GM12875 (cell line): ENCODE results near the gene AFAP1.

Experiments used
- H3K4me3 ChIP-seq: one replicate; pipeline ENCODE4 v1.5.1; 2011; ENCODE audit warnings: low read depth, low read length, control low read depth
- TF ChIP-seq, protein P1 (sequence below): IDR thresholded peaks from 2 replicates; pipeline ENCODE4 v1.5.1; 2011; ENCODE audit warnings: low read depth, mild to moderate bottlenecking, control low read depth, inconsistent platforms, low read length, moderate library complexity, borderline replicate concordance; ENCODE audit not compliant: insufficient read depth

Gene AFAP1

DNA sequence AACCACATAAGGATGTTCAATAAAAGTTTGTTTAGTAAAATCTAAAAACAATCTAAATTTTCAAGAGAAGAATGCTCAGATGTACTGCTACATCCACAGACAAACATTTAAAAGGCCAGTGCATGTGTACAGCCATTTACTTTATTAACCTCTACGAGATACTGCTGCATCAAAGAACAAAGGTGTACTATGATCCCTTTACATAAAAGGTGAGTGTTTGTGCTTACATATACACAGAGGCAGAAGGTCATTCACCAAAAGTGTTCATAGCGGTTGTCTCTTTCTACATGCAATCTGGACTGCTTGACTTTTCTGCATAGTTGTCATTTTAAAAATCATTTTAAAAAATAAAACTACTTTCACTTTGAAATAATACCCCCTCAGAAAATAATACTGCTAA lies 81.7 kb downstream of the AFAP1 start:
- TF ChIP-seq, protein P1, sequence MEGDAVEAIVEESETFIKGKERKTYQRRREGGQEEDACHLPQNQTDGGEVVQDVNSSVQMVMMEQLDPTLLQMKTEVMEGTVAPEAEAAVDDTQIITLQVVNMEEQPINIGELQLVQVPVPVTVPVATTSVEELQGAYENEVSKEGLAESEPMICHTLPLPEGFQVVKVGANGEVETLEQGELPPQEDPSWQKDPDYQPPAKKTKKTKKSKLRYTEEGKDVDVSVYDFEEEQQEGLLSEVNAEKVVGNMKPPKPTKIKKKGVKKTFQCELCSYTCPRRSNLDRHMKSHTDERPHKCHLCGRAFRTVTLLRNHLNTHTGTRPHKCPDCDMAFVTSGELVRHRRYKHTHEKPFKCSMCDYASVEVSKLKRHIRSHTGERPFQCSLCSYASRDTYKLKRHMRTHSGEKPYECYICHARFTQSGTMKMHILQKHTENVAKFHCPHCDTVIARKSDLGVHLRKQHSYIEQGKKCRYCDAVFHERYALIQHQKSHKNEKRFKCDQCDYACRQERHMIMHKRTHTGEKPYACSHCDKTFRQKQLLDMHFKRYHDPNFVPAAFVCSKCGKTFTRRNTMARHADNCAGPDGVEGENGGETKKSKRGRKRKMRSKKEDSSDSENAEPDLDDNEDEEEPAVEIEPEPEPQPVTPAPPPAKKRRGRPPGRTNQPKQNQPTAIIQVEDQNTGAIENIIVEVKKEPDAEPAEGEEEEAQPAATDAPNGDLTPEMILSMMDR, result no peak
- H3K4me3 ChIP-seq, result no peak overlapping the region

DNA sequence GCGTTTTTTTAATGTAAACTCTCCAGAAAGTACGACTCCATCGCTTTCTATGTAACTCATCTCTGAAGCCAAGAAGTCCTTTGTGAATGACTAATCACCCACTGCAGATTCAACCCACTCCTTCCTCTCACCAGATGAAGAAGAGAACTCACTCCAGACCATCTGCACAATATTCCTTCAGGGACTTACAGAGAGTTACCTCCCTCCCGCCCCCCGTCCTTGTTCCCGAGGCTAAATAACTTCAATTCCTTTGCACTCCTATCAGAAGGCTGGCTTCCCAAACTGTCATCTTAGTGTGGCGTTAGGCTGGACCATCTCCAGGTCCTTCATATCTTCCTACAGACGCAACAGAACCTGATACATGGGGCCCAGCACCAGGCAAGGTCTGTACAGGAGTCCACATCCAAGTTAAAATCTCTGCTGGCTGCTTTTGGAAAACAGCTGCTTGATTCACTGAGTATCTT lies 82.4 kb downstream of the AFAP1 start:
- TF ChIP-seq, protein P1, result no peak
- H3K4me3 ChIP-seq, result no peak overlapping the region

DNA sequence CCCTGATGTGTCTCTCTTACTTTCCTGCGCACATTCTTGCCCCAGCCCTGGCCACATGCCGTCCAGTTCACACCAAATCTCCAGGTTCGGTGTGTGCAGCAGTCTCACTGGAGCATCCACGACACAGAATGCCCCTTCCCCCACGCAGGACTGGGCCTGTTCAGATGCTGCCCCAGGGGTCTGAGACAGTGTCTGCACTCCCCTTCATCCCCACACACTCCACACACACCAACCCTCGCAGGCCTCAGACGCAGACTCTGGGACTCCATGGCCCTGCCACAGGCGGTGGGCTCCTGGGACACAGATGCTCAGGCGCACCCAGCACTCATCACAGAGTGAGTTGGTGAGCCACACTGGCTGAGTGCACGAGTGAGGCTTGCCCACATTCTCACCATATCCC lies 83.9 kb downstream of the AFAP1 start:
- TF ChIP-seq, protein P1, result no peak

DNA sequence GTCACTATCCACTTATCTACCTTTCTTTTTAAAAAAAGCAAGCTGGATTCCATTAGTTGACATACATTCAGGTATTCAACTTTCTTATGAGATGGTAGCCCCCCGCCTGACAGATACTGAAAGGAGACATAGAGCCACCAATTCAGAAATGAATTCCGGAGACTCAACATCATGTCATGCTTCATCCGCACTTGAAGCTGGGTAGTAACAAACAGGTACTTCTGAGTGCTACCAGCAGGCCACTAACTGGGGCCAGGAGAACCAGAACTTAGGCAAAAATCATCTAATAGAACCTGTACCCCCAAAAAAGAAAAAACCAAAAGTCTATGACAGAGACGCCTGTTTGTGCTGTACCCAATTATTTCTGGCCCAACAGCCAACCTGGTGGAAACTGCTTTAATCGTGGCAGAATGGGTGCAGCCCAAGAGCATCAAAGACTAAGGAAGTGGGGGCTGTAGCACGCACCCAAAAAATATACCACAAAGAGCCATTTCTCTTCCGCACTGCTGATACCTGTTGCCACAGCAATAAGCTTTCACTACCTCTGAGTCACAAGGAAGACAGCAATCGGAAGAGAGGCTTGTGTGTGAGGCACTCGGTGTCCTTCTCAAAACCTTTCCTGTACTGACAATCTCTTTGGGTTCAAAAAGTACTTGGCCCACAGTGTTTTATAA lies 84.8 kb downstream of the AFAP1 start:
- TF ChIP-seq, protein P1, result no peak
- H3K4me3 ChIP-seq, result no peak overlapping the region

More for the DNA sequence above, 83.9 kb downstream of the AFAP1 start:
- no peak overlapping the region for H3K4me3 ChIP-seq

DNA sequence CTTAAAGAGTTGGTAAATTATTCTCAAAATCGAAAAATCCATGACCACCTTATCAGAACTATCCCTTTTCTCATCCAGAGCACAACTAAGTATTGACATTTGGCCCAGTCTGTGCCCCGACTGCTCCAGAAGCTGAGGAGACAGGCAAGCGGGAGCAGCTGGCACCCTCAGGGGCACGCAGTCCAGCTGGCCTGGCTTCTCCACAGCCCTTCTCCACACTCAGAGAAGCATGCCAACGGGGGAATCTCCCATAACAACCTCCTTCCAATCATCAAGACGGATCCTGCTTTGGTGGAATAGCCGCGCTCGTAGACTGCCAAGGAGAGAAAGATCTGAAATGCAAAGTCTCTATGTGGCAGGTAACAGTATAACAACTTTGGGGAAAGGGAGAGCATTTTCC lies 85.4 kb downstream of the AFAP1 start:
- TF ChIP-seq, protein P1, result no peak
- H3K4me3 ChIP-seq, result no peak overlapping the region

DNA sequence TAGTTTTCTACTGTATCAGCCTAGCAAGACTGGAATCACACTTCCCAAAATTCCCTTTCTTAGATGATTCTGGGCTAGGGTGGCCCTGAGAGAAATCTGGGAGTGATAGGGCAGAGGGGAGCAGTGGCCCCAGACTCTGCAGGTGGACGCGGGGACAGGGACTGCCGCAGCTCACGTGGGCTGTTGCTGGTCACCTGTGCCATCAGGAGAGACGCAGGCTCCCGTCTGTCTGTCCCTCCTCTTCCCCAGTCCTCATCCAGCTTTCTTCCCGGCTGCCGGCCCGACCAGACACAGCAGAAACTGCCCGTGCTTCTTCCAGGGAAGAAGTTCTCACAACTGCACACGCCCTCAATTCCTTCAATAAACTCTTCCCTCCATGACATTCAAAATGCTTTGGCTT lies 86.4 kb downstream of the AFAP1 start:
- TF ChIP-seq, protein P1, result no peak
- no peak overlapping the region for H3K4me3 ChIP-seq

DNA sequence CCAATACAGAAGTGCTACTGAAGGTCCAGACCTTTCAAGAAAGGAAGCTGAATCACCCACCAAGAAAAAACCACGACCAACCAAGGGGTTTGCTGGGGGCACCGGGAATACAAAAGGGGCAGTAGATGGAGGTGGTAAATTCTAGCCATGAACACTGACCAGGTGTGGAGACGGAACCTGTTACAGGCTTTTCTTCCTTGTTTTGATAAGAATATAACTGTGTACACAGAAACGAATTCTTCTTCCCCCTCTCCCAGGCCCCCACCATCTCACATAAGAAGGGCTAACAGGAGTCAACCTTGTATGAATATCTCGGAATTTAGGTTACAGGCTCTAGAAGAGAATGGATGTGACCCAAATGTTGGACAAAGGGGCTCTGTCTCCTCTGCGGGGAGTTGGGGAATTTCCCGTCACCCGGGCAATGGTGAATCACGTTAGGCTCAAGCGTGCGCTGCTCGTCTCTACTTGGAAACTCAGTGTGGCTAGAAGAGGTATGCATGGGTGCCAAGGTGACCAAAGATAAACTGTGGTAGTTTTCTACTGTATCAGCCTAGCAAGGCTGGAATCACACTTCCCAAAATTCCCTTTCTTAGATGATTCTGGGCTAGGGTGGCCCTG lies 87.0 kb downstream of the AFAP1 start:
- no peak overlapping the region for H3K4me3 ChIP-seq
- TF ChIP-seq, protein P1, result no peak
